Colonic mucosa (tissue), 4 donors: ENCODE results near the gene SPATA33. TPM values are rescaled to one million over a fixed set of nuclear protein-coding genes. Genes with fewer than 3 reads are reported as not detected.
"Not testable (repeated sequence)": the region's sequence is repeated elsewhere in the genome, so short reads cannot be mapped to it uniquely, and the experiment has no call there.

Source experiments
- DNase-seq: peaks from one replicate; pipeline ENCODE4 v3.0.0-alpha.2; 2020
- H3K27ac ChIP-seq: fragments of 200-600 bp; one replicate; pipeline ENCODE4 v1.8.0; 2021
- H3K27me3 ChIP-seq: fragments of 200-600 bp; one replicate; pipeline ENCODE4 v1.8.0; 2021
- H3K36me3 ChIP-seq: fragments of 200-600 bp; one replicate; pipeline ENCODE4 v1.8.0; 2021
- H3K4me1 ChIP-seq: fragments of 200-600 bp; one replicate; pipeline ENCODE4 v1.8.0; 2021; ENCODE audit warnings: mild to moderate bottlenecking
- H3K4me3 ChIP-seq: fragments of 200-600 bp; one replicate; pipeline ENCODE4 v1.8.0; 2021
- H3K9ac ChIP-seq, 2 donors: one replicate each; pipeline ENCODE4 v1.7.0; 2013; ENCODE audit warnings: control low read depth in 2 of 2, low read depth in 2 of 2, low read length in 2 of 2
- H3K9me3 ChIP-seq: fragments of 200-600 bp; one replicate; pipeline ENCODE4 v1.8.0; 2021
- intact Hi-C: fragments of 100-400 bp; cut with DNase I; formaldehyde crosslinking; loops from one replicate; pipeline ENCODE4 v1.14.1; 2022
- total RNA-seq, 2 donors: library from RNA; stranded (reverse); fragmentation: NEBNext Ultra II Directional in 1 of 2; extraction: Animal tissue kit (Norgen Biotek cat#: 25700) in 1 of 2; gene quantifications; one replicate each; pipeline ENCODE4 v1.2.1, GENCODE V29; 2021
- TF ChIP-seq, protein P1 (sequence below): fragments of 200-600 bp; IDR thresholded peaks from one replicate; pipeline ENCODE4 v1.8.0; 2022; ENCODE audit warnings: antibody characterized with exemption, mild to moderate bottlenecking
- donor health status: healthy.
- donor health status: DM: no; HTN: no; CAD: no.
- donor health status: DM: no; HTN: no; CAD: no.

The SPATA33 gene
- total RNA-seq, 2 donors from 2014 or later = 4.7 to 10.0 TPM

- H3K4me3 ChIP-seq = no peak overlapping the region
These were observed 11.1 kb downstream of the SPATA33 start for GRCh38 chr16:89668790-89669158.

DNA sequence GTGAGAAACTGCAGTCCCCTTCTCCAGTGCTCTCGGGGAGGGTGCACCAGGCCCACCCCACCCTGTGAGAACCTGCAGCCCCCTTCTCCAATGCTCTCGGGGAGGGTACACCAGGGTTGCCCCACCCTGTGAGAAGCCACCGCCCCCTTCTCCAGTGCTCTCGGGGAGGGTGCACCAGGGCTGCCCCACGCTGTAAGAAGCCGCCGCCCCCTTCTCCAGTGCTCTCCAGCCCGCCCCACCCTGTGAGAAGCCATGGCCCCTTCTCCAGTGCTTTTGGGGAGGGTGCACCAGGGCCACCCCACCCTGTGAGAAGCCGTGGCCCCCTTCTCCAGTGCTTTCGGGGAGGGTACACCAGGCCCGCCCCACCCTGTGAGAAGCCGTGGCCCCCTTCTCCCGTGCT, 12.1 kb downstream of the SPATA33 start:
- Histone ChIP-seq H3K9ac (no peak overlapping the region), H3K4me3 (no peak overlapping the region), H3K27ac (no peak overlapping the region), H3K36me3 (no peaks in the 10 kb centered on the region), H3K4me1 (no peaks in the 10 kb centered on the region), H3K9me3 (no peaks in the 10 kb centered on the region), H3K27me3 (no peaks in the 10 kb centered on the region)
- TF ChIP-seq, protein P1, sequence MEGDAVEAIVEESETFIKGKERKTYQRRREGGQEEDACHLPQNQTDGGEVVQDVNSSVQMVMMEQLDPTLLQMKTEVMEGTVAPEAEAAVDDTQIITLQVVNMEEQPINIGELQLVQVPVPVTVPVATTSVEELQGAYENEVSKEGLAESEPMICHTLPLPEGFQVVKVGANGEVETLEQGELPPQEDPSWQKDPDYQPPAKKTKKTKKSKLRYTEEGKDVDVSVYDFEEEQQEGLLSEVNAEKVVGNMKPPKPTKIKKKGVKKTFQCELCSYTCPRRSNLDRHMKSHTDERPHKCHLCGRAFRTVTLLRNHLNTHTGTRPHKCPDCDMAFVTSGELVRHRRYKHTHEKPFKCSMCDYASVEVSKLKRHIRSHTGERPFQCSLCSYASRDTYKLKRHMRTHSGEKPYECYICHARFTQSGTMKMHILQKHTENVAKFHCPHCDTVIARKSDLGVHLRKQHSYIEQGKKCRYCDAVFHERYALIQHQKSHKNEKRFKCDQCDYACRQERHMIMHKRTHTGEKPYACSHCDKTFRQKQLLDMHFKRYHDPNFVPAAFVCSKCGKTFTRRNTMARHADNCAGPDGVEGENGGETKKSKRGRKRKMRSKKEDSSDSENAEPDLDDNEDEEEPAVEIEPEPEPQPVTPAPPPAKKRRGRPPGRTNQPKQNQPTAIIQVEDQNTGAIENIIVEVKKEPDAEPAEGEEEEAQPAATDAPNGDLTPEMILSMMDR = no peak
- DNase-seq = no peak
- intact Hi-C loops = no loop called here

More at GRCh38 chr16:89668790-89669158, 11.1 kb downstream of the SPATA33 start:
- intact Hi-C loops = no loop called here
- Histone ChIP-seq H3K9me3 (no peaks in the 10 kb centered on the region), H3K9ac (no peak overlapping the region), H3K36me3 (no peaks in the 10 kb centered on the region), H3K27ac (no peak overlapping the region), H3K27me3 (no peaks in the 10 kb centered on the region), H3K4me1 (no peaks in the 10 kb centered on the region)
- TF ChIP-seq, protein P1 = no peak
- no peak for DNase-seq

DNA sequence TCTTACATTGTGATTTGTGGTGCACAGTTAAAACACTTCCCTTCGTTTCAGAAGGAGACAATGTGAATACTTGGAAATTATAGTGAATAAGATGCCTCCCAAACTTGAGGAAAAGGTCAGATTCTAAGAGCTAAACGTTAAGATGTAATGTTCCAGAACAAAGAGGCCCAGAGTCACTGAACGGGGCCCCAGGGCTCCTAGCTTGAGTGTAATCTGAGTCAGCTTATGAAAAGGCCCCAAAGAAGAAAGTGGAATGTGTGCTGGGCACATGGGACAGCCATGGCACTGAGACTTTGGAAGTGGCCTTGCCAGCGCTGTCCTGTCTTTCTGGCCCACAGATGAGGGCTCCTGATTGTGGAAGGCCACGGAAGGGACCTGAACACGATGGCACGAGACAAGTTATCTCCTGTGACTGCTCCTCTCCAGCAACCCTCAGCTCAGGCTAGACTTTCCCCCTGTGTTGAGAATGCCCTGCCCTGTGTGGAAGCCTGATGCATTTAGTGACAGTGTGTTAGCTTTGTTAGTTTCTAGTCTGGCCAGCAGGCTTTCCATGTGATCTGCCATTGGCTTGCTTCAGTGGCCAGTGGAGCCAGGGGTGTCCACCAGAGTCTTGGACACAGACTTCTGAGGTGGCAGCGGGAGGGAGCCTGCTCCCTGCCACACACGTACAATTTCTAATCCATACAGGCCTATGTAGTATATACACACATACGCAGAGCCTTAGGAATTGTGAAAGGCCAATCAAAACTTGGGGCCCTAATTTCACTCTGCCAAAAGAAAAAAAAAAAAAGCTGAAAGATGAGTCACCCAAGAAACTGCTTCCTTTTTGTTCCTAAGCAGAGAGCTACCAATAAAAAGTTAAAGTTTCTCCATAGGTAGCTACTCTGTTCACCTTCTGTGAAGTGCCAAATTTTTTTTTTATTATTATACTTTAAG, 13.1 kb downstream of the SPATA33 start:
- no peaks in the 10 kb centered on the region for H3K4me1 ChIP-seq
- intact Hi-C loops = no loop called here
- H3K27me3 ChIP-seq = no peaks in the 10 kb centered on the region
- TF ChIP-seq, protein P1 = no peak
- DNase-seq = no peak
- no peak overlapping the region for H3K27ac ChIP-seq
- no peaks in the 10 kb centered on the region for H3K9me3 ChIP-seq
- H3K4me3 ChIP-seq = no peak overlapping the region
- H3K36me3 ChIP-seq = no peaks in the 10 kb centered on the region
- H3K9ac ChIP-seq = no peak overlapping the region

GRCh38 chr16:89671565-89671964, 13.9 kb downstream of the SPATA33 start:
- H3K4me1 ChIP-seq, H3K27ac ChIP-seq, intact Hi-C loops, DNase-seq, H3K4me3 ChIP-seq, H3K27me3 ChIP-seq, H3K9me3 ChIP-seq, H3K9ac ChIP-seq, H3K36me3 ChIP-seq: not testable (repeated sequence)

GRCh38 chr16:89672177-89672941, 14.7 kb downstream of the SPATA33 start:
- Histone ChIP-seq H3K4me3 (no peak overlapping the region), H3K9me3 (no peaks in the 10 kb centered on the region), H3K4me1 (no peaks in the 10 kb centered on the region), H3K27ac (no peak overlapping the region), H3K27me3 (no peaks in the 10 kb centered on the region), H3K36me3 (no peaks in the 10 kb centered on the region), H3K9ac (no peak overlapping the region)
- no peak for DNase-seq
- TF ChIP-seq, protein P1 = no peak
- intact Hi-C loops = no loop called here
